GM04503 (cell line): Measurements from ENCODE around the gene RAE1.
"Not testable (repeated sequence)": the region's sequence is repeated elsewhere in the genome, so short reads cannot be mapped to it uniquely, and the experiment has no call there.

Experiments used
- DNase-seq: peaks from one replicate; pipeline ENCODE4 v3.0.0-alpha.2; 2012; ENCODE audit warnings: low read depth

The RAE1 gene

GRCh38 chr20:57326667-57327455 lies 24.2 kb upstream of the RAE1 start:
- DNase-seq, result no peak

DNA sequence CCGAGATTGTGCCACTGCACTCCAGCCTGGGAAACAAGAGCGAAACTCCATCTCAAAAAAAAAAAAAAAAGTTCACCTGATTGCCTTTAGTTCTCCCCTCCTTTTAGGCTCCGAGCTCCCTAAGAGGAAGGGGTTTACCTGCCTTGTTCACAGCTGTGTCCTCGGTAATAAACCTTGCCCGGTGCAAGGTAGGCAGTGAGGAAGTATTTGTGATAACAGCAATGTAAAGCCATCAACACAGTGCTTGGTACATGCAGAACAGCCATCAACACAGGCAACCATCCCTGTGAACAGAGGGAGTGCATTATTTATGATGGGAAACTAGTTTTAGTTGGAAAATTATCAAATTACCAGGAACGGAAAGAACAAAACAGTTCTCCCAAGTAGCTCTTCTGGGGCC lies 23.2 kb upstream of the RAE1 start:
- DNase-seq, result no peak

DNA sequence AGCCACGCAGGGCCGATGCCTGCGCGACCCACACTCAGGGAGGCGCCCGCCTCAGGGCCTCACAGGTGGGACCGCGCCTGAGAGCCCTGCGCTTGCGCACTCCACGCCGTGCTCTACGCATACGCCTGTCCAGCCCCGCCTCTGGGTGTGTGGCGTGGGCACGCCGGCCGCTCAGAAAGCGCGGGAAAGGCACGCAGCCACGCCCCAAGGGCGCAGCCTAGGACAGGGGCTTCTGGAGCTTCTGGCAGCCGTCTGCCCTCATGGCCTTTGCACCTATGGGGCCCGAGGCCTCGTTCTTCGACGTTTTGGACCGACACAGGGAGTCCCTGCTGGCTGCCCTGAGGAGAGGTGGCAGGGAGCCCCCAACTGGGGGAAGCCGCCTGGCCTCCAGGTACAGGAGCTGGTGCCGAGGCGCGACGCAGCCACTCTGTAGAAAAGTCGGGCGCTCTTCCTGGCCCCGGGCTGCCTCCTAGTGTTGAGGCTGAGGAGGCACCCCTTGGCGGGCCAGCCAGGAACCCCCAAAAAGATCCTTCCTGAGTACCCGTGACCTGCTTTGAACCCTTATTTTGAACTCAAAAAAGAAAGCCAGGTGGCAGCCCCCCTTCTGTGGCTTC lies 21.3 kb upstream of the RAE1 start, which contains the start of gene SPO11:
SPO11 (plus strand) TSS at position 196 of the 614 bp plus-strand sequence; CDS start at position 261, 65 bp downstream.
- DNase-seq, result no peak

GRCh38 chr20:57330998-57331397 lies 20.1 kb upstream of the RAE1 start:
- DNase-seq, result no peak

DNA sequence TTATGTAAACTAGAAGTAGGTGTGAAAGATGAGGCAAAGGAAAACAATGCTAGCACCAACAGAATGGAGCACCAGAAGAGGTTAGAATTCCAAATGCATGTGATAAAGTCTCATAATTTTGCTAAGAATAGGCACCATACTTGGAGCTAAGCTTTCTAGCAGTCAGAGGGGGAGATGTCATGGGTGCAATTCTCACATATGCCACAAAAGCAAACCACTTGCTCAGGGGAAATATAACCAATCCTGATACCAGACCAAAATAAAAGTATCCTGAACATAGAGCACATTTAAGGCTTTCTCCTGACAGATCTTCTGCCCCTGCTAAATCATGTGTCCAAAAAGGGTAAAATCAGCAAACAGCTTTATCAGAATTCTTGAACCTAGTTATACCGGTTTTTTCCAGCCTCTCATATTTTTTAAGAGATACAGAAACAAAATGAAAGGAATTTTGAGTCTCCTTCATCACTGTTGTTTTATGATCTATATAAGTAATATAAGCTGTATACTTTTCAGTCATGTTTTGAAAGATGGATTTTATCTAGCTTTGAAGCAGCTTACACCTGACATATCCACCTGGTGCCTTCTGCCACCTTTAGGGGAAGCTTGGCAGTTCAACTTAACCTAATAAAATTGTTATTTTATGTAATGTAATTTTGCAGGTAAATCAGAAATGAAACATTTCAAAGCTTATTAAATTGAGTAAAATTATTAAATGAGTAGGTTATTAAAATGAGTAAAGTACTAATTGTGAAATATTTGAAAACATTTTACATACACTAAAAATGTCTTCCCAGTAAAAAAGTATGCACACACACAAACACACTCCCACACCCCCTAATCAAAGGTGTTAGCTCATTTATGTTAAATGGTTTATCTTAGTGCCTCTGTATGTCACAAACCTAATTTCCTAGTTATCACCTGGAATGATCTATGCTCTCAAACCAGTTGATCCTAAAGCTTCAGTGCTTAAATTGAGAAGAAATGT lies 18.7 kb upstream of the RAE1 start:
- no peak for DNase-seq

- no peak for DNase-seq
Observed at GRCh38 chr20:57335392-57335791, 15.7 kb upstream of the RAE1 start.

DNA sequence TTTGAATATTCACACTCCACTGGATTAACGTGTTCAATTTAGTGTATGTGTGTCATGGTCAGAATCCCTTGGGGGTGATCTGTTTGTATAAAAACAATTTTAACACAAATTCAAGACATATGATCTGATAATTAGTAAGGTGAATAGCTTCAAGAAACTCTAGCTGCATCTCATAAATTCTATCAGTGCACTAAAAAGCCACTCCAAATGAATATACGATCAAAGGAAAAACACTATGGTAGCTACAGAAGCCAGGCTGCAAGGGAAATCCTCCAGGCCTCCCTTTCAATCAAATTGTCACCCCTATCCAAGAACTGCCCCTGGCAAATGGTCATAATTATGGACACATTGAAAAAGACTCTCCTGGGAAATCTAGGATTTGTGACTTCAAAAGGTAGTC lies 9.4 kb upstream of the RAE1 start:
- DNase-seq, result no peak

GRCh38 chr20:57342829-57343228 lies 8.2 kb upstream of the RAE1 start:
- DNase-seq, result no peak

GRCh38 chr20:57346477-57346876 lies 4.6 kb upstream of the RAE1 start:
- peak; percentile 68 for DNase-seq

DNA sequence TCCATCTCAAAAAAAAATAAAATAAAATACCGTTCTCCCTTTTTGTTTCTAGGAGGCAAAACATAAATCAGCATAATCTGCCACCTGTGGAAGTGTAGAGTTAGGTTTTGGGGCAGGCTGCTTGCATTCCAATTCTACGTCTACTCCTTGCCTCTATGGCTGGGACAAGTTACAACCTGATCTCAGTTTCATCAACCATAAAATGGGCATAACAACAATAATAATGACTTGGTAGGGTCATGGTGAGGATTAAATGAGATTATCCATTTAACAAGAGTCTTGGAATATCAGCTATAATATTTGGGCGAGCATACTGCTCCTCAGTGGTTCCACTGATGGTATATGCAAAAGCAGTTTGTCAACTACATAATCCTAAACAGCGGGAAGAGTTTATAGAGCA lies 3.7 kb upstream of the RAE1 start:
- no peak for DNase-seq

DNA sequence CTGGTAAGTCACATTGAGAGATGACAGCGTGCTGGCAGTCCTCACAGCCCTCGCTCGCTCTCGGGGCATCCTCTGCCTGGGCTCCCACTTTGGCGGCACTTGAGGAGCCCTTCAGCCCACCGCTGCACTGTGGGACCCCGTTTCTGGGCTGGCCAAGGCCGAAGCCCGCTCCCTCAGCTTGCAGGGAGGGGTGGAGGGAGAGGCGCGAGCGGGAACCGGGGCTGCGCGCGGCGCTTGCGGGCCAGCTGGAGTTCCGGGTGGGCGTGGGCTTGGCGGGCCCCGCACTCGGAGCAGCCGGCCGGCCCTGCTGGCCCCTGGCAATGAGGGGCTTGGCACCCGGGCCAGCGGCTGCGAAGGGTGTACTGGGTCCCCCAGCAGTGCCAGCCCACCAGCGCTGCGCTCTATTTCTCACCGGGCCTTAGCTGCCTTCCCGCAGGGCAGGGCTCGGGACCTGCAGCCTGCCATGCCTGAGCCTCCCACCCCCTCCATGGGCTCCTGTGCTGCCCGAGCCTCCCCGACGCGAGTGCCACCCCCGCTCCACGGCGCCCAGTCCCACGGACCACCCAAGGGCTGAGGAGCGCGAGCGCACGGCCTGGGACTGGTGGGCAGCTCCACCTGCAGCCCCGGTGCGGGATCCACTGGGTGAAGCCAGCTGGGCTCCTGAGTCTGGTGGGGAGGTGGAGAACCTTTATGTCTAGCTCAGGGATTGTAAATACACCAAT lies 2.7 kb upstream of the RAE1 start:
- DNase-seq, result not testable (repeated sequence)

DNA sequence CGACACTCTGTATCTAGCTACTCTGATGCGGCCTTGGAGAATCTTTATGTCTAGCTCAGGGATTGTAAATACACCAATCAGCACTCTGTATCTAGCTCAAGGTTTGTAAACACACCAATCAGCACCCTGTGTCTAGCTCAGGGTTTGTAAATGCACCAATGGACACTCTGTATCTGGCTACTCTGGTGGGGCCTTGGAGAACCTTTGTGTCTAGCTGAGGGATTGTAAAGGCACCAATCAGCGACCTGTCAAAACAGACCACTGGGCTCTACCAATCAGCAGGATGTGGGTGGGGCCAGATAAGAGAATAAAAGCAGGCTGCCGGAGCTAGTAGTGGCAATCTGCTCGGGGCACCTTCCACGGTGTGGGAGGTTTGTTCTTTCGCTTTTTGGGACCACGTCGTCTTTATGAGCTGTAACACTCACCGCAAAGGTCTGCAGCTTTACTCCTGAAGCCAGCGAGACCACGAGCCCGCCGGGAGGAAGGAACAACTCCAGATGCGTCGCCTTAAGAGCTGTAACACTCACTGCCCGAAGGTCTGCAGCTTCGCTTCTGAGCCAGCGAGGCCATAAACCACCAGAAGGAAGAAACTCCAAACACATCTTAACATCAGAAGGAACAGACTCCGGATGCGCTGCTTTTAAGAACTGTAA lies 2.0 kb upstream of the RAE1 start:
- DNase-seq, result not testable (repeated sequence)

DNA sequence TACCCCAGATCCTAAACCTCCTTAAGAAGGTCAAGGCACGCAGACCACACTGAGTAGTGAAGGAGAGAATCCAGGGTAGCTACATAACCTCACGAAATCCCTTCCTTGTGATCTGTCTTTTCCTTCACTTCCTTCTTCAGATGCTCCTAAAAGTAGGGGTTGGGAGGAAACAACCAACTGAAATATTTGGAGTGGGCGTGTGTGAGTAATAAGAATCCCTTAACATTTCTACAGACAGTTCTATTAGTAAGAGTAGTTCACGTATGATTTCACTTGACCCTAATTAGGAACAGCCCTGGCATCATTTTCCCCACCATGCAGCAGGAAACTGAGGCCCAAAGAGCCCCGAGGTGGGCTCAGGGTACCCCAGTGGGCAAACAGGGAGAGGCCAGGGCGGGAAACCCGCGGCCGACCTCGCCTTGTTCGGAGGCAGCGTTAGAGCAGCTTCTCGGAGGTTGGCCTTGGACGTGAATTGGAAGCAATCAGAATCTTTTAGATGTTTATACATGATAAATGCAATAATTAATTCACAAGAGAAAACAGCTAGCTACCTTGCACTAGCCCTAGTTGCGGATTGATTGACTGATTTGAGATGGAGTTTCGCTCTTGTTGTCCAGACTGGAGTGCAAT lies 859 bp upstream of the RAE1 start:
- no peak for DNase-seq

- not testable (repeated sequence) for DNase-seq
Observed at GRCh38 chr20:57350726-57351041, 371 bp upstream of the RAE1 start.

DNA sequence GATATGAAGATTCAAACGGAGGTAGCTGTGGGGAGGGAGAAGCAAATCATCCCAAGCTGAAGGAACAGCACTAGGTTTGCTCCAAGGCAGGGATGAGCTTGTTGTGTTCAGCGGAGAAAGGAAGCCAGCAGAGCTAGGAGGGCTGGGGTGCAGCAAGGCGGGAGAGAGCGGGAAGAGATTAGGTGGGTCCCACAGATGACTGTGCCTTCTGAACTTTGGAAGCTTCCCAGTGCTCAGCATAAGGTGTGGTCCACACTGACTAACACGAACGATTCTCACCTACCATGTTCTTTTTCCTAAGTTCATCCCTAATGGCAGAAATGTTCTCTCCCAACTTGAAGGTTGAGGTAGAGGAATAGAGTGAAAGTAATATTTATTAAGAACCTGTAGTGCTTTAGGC lies 1.2 kb downstream of the RAE1 start:
- no peak for DNase-seq

GRCh38 chr20:57353351-57353750 lies 2.3 kb downstream of the RAE1 start:
- DNase-seq, result no peak

GRCh38 chr20:57361517-57361916 lies 10.5 kb downstream of the RAE1 start:
- peak; percentile 63 for DNase-seq

DNA sequence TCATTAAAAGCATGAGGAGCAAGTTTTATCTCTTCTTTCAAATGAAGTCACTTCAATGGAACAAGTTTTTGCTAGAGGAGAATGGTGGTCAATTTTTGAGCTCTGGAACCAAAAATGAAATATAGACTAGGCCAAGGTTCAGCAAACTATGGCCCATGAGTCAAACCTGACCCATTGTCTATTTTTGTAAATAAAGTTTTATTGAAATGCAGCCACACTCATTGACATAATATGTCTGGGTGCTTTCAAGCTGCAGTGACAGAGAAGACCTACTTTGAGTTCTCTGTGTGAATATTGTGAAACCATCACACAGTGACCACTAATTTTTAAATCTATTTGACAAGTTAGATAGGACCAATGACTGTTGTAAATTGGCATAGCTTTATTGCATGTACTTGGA lies 13.4 kb downstream of the RAE1 start:
- DNase-seq, result no peak

- no peak for DNase-seq
Observed at GRCh38 chr20:57369596-57369995, 18.5 kb downstream of the RAE1 start.

- no peak for DNase-seq
Observed at GRCh38 chr20:57370316-57370715, 19.3 kb downstream of the RAE1 start.

DNA sequence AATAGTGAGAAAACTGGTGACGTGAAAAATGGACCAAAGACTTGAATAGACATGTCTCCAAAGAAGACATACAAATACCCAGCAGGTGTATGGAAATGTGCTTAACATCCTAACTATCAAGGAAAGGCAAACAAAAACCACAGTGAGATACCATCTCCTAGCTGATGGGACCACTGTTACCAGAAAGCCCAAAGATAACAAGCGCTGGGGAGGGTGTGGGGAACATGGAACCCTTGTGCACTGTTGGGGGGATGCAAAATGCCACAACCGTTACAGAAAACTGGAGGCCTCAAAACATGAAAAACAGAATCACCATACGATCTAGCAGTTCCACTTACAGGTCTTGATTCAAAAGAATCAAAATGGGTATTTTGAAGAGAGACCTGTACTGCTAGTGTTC lies 20.3 kb downstream of the RAE1 start:
- no peak for DNase-seq
